HEK293 (cell line): Measurements from ENCODE around the gene LRSAM1.

Experiments
- BCL11A ChIP-seq: fragments of 450-650 bp; formaldehyde crosslinking; IDR thresholded peaks from 2 replicates; pipeline ENCODE4 v1.5.1; 2016; ENCODE audit warnings: low read depth, missing biosample characterization, missing genetic modification characterization
- CTCF ChIP-seq: fragments of 450-650 bp; formaldehyde crosslinking; IDR thresholded peaks from 2 replicates; pipeline ENCODE4 v1.5.1; 2016; ENCODE audit warnings: missing biosample characterization, missing genetic modification characterization
- KLF7 ChIP-seq: fragments of 450-650 bp; formaldehyde crosslinking; IDR thresholded peaks from 2 replicates; pipeline ENCODE4 v1.5.1; 2016; ENCODE audit warnings: missing biosample characterization, missing genetic modification characterization, borderline replicate concordance
- REST ChIP-seq: fragments of 450-650 bp; formaldehyde crosslinking; IDR thresholded peaks from 2 replicates; pipeline ENCODE4 v1.5.1; 2016; ENCODE audit warnings: missing biosample characterization, missing genetic modification characterization
- ZFP37 ChIP-seq: fragments of 450-650 bp; formaldehyde crosslinking; IDR thresholded peaks from 2 replicates; pipeline ENCODE4 v1.5.1; 2016; ENCODE audit warnings: missing biosample characterization, missing genetic modification characterization
- ZNF133 ChIP-seq: fragments of 450-650 bp; formaldehyde crosslinking; IDR thresholded peaks from 2 replicates; pipeline ENCODE4 v1.5.1; 2016; ENCODE audit warnings: missing biosample characterization, missing genetic modification characterization
- ZNF138 ChIP-seq: fragments of 450-650 bp; formaldehyde crosslinking; IDR thresholded peaks from 2 replicates; pipeline ENCODE4 v1.5.1; 2016; ENCODE audit warnings: missing biosample characterization, missing genetic modification characterization, borderline replicate concordance
- ZNF155 ChIP-seq: fragments of 450-650 bp; formaldehyde crosslinking; IDR thresholded peaks from 2 replicates; pipeline ENCODE4 v1.5.1; 2016; ENCODE audit warnings: missing biosample characterization, missing genetic modification characterization
- ZNF701 ChIP-seq: fragments of 450-650 bp; formaldehyde crosslinking; IDR thresholded peaks from 2 replicates; pipeline ENCODE4 v1.5.1; 2016; ENCODE audit warnings: missing biosample characterization, missing genetic modification characterization
- ZNF768 ChIP-seq: fragments of 450-650 bp; formaldehyde crosslinking; IDR thresholded peaks from 2 replicates; pipeline ENCODE4 v1.5.1; 2018; ENCODE audit warnings: missing biosample characterization, mild to moderate bottlenecking, missing genetic modification characterization
- TF ChIP-seq, protein P1 (sequence below): fragments of 450-650 bp; formaldehyde crosslinking; IDR thresholded peaks from 2 replicates; pipeline ENCODE4 v1.5.1; 2016; ENCODE audit warnings: missing biosample characterization, missing genetic modification characterization
- TF ChIP-seq, protein P2 (sequence below): fragments of 450-650 bp; formaldehyde crosslinking; IDR thresholded peaks from 2 replicates; pipeline ENCODE4 v1.5.1; 2016; ENCODE audit warnings: missing biosample characterization, missing genetic modification characterization
- TF ChIP-seq, protein P3 (sequence below): fragments of 450-650 bp; formaldehyde crosslinking; IDR thresholded peaks from 2 replicates; pipeline ENCODE4 v1.5.0; 2017; ENCODE audit warnings: missing biosample characterization, missing genetic modification characterization, borderline replicate concordance

- TF ChIP-seq CTCF (tag by site-specific recombination), result no peak
- TF ChIP-seq ZNF138, result no peak
- no peak for TF ChIP-seq ZNF155
- TF ChIP-seq, protein P1, sequence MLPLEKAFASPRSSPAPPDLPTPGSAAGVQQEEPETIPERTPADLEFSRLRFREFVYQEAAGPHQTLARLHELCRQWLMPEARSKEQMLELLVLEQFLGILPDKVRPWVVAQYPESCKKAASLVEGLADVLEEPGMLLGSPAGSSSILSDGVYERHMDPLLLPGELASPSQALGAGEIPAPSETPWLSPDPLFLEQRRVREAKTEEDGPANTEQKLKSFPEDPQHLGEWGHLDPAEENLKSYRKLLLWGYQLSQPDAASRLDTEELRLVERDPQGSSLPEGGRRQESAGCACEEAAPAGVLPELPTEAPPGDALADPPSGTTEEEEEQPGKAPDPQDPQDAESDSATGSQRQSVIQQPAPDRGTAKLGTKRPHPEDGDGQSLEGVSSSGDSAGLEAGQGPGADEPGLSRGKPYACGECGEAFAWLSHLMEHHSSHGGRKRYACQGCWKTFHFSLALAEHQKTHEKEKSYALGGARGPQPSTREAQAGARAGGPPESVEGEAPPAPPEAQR, result no peak
- no peak for TF ChIP-seq ZNF701 (tag by site-specific recombination)
- TF ChIP-seq, protein P2, sequence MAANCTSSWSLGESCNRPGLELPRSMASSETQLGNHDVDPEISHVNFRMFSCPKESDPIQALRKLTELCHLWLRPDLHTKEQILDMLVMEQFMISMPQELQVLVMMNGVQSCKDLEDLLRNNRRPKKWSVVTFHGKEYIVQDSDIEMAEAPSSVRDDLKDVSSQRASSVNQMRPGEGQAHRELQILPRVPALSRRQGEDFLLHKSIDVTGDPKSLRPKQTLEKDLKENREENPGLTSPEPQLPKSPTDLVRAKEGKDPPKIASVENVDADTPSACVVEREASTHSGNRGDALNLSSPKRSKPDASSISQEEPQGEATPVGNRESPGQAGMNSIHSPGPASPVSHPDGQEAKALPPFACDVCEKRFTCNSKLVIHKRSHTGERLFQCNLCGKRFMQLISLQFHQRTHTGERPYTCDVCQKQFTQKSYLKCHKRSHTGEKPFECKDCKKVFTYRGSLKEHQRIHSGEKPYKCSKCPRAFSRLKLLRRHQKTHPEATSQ (tag by site-specific recombination), result no peak
- TF ChIP-seq BCL11A, result no peak
- TF ChIP-seq REST (tag by site-specific recombination), result no peak
- TF ChIP-seq ZNF133 (tag by site-specific recombination), result no peak
- TF ChIP-seq, protein P3, sequence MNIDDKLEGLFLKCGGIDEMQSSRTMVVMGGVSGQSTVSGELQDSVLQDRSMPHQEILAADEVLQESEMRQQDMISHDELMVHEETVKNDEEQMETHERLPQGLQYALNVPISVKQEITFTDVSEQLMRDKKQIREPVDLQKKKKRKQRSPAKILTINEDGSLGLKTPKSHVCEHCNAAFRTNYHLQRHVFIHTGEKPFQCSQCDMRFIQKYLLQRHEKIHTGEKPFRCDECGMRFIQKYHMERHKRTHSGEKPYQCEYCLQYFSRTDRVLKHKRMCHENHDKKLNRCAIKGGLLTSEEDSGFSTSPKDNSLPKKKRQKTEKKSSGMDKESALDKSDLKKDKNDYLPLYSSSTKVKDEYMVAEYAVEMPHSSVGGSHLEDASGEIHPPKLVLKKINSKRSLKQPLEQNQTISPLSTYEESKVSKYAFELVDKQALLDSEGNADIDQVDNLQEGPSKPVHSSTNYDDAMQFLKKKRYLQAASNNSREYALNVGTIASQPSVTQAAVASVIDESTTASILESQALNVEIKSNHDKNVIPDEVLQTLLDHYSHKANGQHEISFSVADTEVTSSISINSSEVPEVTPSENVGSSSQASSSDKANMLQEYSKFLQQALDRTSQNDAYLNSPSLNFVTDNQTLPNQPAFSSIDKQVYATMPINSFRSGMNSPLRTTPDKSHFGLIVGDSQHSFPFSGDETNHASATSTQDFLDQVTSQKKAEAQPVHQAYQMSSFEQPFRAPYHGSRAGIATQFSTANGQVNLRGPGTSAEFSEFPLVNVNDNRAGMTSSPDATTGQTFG (tag by site-specific recombination), result no peak
- TF ChIP-seq ZFP37 (tag by site-specific recombination), result no peak
- no peak for TF ChIP-seq ZNF768 (tag by site-specific recombination)
- TF ChIP-seq KLF7 (tag by site-specific recombination), result no peak
Measured at GRCh38 chr9:127485995-127486394, 34.7 kb downstream of the LRSAM1 start.
